Activated naive CD4-positive, alpha-beta T cell (primary cell): Measurements from ENCODE around the gene ANKRD52.
"Not testable (repeated sequence)": the region's sequence is repeated elsewhere in the genome, so short reads cannot be mapped to it uniquely, and the experiment has no call there.

Experiments used
- DNase-seq, 4 experiments: peaks; one replicate each; lab custom pipeline; 2025; lab: John Stamatoyannopoulos, UW

Gene ANKRD52

DNA sequence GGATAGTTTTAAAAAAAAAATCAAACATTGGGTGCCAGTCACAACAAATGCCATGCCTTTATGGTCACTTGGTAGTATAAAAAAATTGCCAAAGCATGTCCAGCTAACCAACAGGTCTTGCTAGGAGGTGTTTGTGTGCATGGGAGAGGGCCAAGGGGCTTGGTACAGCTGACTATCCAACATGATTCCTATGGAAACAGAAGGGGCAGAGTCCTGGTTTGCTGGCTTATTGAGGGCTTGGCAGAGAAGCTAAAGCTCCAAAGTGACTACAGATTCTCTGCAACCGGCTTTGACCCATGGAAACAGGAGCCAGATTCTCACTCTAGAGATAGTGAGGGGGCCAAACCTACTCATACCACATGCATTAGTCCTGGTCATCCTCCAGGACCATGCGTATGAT lies 14.3 kb upstream of the ANKRD52 start:
- not testable (repeated sequence) for DNase-seq

DNA sequence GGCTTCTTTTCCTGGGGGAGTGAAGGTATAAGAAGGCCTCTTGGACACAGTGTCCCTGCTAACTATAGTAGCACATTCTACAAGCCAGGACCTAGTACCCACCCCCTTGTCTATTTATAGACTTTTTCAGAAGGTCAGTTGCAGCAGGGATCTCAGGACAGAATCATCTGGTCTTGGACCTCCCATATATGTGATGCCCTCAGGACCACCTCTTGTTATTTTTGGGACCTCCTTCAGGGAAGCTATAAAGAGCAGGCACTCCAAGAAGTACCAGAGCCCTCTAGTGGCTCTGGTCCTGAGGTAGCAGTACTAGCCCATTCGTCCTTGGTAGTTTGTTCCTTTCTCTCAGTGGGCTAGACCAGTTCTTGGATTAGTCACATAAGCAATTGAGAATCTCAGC lies 12.8 kb upstream of the ANKRD52 start:
- no peak for DNase-seq

DNA sequence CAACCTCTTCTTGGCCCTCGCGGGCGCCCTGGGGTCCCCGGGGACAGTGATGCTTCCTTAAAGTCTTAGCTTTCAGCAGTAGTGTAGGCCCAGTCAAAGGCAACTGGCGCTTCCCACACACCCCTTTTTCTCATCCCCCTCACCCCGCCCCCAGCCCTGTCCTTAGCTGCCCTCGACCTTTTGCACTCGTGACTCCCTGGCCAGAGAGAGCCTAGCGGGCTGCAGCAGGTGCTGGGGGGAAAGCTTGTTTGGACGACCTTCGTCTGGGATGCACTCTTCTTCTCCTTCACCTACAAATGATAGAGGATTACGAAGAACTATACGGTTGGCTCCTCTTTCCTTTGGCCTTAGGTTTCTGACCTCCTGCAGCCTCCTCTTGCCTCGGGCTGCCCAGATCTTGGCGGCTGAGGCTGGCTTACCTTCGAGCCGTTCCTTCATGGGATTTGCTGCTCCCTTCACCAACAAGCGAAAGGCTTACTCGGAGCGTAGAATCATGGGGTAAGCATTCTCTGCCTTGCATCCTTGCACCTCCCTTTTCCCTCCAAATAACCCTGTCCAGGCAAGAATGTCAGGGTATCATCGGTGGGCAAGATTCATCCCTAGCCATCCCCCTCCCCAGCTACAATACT lies 9.4 kb upstream of the ANKRD52 start:
- DNase-seq, result no peak

DNA sequence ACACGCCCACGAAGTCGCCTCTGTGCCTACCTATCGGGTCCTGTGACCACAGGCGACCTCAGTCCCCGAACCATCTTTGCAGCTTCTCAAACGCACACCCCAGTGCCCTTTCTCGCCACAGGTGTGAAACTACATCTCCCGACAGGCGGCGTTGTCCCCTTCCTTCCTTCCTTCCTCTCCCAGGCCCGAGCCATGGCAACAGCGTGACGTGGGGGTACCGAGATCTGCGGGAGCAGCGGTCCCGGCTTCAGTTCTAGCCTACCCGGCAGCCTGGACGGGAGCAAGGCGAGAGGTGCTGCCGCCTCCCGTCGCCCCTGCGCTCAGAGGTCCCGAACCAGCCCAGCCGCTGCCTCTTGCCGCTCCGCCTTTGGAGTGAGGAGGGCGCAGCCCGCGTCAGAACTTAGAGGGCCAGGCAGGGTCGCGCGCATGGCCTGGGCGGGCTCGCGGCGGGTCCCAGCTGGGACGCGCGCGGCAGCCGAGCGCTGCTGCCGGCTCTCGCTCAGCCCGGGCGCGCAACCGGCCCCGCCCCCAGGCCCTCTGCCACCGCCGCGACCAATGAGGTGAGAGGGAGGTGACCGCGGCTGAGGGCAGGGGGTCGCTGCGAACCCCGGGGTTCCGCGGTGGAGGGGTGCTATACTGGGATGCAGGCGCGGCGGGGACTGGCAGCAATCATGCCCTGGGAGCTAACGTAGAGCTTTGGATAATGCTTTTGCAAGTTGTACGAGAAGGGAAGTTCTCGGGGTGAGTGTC lies 8.7 kb upstream of the ANKRD52 start, which contains the start of gene COQ10A:
COQ10A (plus strand) TSS at position 250 of the 750 bp plus-strand sequence; CDS start at position 427, 177 bp downstream.
- DNase-seq, result peak; percentile 65 to 83 (median 72)

DNA sequence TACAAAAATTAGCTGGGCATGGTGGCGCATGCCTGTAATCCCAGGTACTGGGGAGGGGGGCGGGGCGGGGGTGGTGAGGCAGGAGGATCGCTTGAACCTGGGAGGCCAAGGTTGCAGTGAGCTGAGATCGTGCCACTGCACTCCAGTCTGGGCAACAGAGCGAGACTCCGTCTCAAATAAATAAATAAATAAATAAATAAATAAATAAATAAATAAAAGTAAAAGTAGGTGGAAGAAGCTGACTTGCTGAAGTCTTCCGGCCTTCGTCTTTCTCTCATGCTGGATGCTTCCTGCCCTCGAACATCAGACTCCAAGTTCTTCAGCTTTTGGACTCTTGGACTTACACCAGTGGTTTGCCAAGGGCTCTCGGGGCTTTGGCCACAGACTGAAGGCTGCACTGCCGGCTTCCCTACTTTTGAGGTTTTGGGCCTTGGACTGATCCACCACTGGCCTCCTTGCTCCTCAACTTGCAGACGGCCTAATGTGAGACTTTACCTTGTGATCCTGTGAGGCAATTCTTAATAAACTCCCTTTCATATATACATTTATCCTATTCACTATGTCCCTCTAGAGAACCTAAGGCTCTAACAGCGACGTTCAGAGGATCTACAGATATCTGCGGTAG lies 8.0 kb upstream of the ANKRD52 start:
- not testable (repeated sequence) for DNase-seq

DNA sequence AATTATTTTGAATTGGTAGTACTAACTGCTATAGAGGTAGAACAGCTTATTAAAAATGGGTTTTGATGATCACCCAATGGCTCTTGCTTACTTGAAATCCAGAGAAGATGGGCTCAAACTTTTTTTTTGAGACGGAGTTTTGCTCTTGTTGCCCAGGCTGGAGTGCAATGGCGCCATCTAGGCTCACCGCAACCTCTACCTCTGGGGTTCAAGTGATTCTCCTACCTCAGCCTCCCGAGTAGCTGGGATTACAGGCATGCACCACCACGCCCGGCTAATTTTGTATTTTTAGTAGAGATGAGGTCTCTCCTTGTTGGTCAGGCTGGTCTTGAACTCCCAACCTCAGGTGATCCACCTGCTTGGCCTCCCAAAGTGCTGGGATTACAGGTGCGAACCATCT lies 4.8 kb upstream of the ANKRD52 start:
- not testable (repeated sequence) for DNase-seq

DNA sequence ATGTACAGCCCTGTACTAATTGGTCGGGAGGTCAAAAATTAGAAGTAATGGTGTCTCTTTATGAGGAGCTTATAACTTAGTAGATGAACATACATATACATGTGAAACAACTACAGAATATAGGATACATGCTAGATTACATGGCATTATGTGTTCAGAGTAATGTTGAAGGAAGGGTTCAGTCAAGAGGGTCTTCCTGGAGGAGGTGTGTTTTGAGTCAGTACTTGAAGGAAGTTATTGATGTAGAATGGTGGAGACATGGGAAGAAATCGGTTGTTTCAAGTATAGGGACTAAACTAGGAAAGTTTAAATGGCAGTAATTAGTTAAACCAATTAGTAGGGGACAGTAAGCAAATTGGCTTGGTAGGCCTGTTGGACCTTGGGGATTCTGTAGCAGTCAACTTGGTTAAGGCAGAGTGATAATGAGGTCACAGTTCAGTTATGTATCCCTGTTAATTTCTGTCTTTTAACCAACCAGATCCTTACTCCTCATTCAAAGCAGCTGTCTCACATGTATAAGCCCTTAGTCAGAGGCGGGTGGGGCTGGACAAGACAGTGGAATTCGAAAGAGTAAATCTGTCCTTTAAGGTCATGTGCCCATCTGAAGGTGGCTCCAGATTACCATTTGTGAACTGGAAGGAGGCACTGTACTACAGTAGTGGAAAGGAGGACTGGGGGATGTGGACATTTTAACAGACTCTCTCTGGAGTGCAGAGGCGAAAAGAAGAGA lies 3.5 kb upstream of the ANKRD52 start:
- no peak for DNase-seq

DNA sequence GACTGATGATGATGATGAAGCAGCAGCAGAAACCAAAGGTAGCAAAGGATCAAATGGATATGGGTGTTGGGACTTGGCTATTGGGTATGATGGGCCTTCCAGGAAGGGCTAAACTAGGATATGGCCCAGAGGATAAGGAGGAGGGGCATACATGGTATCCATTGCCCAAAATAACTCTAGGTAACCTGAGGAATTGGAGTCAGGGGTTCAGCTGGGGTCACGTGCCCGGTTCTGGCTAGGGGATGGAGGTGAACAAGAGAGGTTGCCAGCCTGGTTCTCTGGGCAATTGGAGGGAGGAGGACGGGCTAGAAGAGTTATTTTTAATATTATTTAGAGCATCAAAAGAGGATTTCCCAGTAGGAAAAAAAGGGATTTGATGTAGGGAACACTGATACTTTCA lies 2.7 kb upstream of the ANKRD52 start:
- no peak for DNase-seq

DNA sequence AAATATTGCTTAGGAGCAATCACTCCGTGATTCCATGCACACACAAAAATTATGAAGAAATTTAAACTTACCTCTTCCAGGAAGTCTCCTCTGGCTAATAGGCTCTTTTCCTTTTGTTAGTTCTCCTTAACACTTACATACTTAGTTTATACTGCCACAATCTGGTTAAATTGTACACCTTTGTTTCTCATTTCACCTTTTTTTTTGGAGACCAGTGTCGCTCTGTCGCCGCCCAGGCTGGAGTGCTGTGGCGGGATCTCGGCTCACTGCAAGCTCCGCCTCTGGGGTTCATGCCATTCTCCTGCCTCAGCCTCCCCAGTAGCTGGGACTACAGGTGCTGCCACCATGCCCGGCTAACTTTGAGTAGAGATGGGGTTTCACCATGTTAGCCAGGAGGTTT lies 2.2 kb upstream of the ANKRD52 start:
- no peak for DNase-seq

DNA sequence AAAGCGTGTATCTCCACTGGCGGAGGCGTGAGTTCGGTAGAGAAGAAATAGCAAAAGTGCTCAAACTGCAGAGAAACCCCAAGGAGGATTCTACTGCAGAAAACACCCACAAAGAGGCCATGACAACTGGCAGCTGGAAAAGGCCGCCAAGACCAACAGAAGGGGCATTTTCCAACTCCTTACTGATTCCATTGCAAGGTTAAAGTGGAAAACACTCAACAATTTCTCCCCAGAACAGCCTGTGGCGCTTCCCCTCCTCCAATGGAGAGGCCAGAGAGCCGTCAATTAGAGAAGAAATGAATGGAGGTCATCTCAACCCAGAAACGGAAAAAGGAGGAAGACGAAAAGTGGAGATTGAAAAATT lies 618 bp upstream of the ANKRD52 start:
- no peak for DNase-seq

DNA sequence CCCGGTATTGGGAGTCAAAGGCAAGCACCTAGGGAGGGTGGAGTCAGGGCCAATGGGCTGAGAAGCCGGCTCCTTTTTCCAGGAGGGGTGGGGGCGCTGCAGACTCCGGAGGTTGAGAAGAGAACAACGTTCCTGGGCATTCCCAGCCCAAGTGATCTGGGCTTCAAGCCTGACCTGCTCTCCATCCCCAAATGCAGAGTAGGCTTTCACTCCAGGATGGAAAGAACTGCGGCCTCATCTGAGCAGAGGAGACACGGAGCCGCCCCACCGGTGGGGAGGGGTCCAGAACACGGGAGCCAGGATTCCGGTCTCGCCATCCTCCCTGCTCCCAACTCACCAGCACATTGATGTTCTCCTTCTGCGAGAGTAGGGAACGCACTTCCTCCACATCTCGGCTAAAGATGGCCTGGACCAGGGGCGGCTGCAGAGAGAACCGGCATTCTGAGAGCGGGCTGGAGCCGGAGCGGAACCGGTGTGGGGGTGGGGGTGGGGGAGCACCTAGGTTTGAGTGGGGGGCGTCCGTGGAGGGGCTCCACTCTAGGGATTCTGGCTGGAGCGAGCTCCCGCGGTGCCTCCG lies 605 bp downstream of the ANKRD52 start:
- DNase-seq, result no peak

DNA sequence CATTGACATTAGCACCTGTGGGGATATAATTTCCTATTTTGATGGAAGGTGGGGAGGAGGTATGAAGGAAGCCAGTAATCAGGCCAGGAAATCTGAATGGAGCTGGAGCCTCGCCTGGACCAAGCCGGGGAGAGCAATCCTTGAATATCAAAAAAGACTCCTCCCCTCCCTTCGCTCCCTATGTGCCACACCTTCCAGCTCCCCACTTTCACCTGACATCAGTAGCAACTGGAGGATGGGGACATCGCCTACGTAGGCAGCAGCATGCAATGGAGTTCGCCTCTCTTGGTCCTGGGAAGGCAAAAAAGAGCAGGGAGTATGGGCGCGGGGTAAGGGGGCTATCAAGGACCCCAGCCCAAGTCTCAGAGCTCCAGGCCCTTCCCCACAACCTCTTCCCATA lies 1.1 kb downstream of the ANKRD52 start:
- no peak for DNase-seq

DNA sequence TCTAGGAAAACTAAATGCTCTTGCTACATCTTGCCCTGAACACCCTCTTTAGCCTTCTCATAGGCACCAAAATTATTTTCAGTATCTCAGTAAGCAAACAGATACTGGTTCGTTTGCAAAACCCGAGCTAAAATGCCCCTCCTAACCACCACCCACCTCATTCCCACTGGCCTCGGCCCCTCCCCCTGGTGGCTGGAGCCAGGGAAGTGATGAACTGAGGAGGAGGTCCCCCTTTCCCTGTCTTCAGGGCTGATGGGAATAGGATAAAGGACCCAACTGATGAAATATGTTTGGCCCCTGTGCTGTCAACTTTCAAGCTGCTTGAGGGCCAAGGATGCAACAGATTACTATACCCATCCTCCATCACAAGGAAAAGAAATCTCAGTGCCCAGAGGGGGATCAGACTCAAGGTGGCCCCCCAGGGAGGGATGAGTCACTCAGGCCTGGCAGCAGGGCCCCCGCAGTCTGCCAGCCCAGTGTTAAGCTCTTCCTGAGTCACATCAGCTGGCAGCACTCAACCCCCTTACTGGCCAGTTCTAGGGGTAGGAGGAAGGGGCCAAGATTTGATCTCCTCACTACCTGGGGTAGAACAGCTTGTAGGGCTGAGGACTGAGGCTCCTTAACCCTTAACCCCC lies 1.7 kb downstream of the ANKRD52 start:
- DNase-seq, result no peak

DNA sequence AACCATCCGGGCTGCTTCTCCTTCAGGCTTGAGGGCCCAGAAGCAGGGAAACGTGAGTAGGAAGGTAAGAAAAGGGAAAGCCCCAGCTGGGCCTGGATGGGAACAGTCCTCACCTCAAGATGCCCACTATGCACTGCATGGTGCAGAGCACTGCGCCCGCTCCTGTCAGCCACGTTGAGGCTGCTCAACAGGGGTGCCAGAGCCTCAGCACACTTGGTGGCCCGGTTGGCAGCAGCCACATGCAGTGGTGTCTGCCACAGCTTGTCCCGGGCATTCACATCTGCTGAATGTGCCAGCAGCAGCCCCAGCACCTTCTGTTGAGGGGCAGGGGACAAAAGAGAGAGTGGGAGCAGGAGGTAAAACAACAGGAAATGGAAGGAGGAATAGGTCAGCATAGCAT lies 2.5 kb downstream of the ANKRD52 start:
- DNase-seq, result no peak

DNA sequence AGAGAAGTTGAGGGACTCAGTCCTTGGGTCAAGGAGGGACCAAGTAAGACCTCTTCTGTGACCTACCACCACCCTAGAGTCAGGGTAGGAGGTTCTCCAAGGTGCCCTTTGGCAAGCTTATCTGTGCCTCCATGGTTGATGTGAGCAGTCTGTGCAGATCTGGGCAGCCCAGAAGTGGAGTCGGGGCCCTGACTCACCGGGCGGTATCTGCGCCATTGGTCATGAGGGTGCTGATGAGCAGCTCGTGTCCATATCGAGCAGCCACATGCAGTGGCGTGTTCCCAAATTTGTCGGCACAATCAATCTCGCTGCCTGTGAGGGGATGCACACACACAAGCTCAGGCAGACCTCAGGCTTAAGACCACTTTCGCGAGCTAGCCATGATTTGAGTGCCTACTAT lies 5.1 kb downstream of the ANKRD52 start:
- DNase-seq, result no peak

DNA sequence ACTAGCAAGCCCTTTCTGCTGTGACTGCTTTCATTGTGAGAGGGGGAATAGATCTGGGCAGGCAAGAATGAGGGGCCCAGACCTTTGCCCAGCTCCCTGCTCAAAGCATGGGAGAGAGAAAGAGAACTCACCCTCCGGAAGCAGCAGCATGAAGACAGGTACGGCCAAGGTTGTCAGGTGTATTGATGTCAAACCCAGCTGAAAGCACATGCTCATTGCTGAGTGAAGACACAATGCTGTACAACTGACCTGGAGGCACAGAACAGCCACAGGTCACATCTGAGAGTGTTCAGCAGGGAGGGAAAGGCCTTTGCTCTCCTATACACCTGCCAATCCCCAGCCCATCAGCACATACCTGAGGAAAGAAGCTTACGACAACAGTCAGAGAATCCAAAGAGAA lies 5.5 kb downstream of the ANKRD52 start:
- no peak for DNase-seq

DNA sequence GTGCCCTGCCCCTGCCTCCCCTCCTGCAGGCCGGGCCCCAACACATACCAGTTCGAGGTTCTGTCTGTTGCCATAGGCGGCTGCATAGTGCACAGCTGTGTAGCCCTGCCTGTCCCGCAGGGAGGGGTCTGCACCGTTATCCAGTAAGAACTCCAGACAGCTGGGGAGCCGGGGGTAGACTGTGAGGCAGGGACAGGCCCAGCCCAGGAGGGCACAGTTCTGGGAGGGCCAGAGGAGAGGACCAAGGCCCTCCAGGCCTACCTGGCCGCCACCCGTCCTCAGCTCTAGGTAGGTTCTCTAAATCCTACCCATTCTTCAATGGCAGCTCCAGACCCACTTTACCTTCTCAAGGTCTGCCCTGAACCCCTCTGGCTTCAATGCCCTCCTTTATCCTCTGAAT lies 9.5 kb downstream of the ANKRD52 start:
- DNase-seq, result no peak

DNA sequence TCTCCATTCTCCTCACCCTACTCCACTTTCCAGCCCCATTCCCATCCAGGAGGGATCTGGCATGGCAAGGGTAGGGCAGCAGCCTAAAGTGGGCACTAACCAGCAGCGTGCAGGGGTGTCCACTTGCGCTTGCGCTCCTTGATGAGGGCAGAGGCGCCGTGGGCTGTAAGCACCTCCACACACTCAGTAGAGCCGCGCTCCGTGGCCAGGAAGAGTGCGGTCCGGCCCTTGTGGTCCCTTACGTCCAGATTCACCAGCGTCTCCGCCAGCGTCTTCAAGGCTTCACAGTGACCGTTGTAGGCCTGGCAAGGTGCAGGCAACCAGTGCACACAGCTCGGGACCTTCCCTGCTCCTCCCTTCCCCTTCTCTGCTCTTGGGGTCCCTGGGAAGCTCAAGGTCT lies 10.3 kb downstream of the ANKRD52 start:
- no peak for DNase-seq

DNA sequence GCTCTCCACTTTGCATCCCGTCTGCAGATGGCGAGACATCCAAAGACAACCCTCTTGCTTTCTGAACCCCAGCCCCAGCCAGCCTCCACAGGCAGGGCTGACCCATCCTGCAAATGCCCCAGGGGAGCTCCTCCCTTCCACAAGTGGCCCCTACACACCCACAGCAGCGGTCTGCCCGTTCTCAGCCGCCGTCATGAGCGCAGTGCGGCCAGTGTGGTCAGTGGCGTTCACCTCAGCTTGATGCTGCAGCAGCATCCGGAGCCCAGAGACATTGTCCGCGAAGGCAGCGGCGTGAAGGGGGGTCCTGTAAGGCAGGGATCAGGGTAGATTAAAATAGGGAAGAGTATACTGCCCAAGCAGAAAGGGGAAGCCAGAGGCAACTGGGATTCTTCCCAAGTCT lies 13.7 kb downstream of the ANKRD52 start:
- no peak for DNase-seq

DNA sequence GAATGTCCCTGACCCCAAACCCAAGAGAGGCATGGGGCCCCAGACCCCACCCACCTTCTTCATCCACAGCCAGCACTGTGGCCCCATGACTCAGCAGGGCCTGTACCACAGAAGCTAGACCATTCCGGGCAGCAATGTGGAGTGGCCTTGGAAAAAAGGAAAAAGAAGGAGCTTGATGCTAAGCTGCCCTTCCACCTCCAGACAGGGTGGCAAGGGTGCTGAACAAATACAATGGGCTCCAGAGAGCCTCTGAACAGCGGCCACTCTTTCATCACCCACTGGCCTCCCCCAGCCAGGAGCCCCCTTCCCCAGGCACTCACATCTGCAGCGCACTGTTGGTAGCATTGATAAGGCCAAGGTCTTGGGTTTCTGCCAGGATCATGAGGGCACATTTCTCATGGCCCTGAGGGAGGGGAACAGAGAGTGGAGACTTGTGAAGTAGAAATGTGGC lies 14.4 kb downstream of the ANKRD52 start:
- DNase-seq, result no peak

DNA sequence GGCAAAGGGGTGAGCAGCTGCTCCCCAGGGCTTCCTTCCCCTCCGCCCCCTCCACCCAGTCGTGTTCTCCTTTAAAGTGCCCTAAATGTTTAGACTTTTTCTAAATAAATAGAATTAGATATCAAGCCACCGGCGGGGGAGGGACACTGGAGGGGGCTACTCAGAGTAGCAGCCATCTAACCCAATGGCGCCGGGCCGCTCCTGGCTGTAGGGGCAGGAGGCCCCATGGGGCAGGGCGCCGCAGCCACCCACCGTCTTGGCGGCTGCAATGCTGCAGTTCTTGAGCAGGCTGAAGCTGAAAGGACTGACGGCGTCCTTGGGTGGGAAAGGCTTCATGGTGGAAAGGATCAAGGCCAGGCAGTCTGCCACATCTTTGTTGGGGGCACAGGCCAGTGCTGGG lies 15.2 kb downstream of the ANKRD52 start:
- DNase-seq, result no peak
